HCT116 (cell line): ENCODE results near the gene RAI2.

ENCODE experiments used
- EZH2 ChIP-seq: fragments of 200-600 bp; sonication (generic); IDR thresholded peaks from 2 replicates; pipeline ENCODE4 v1.6.1; 2017; ENCODE audit warnings: antibody characterized with exemption, mixed run types
- POLR2A ChIP-seq: IDR thresholded peaks from 2 replicates; pipeline ENCODE4 v1.7.0; 2011; ENCODE audit warnings: borderline replicate concordance; ENCODE audit not compliant: insufficient read depth, insufficient read length; ENCODE audit errors: extremely low read depth
- POLR2AphosphoS5 ChIP-seq: IDR thresholded peaks from 2 replicates; pipeline ENCODE4 v1.6.1; 2011; ENCODE audit warnings: mild to moderate bottlenecking, low read depth, low read length, moderate library complexity
- RAD21 ChIP-seq: IDR thresholded peaks from 2 replicates; pipeline ENCODE4 v1.6.1; 2012; ENCODE audit warnings: low read depth, mild to moderate bottlenecking
- REST ChIP-seq: IDR thresholded peaks from 2 replicates; pipeline ENCODE4 v1.6.1; 2012; ENCODE audit warnings: low read depth
- ZFX ChIP-seq: fragments of 450-650 bp; IDR thresholded peaks from 2 replicates; pipeline ENCODE4 v1.6.1; 2017

GRCh38 chrX:17768997-17769396 lies 92.1 kb downstream of the RAI2 start:
- no peak for TF ChIP-seq ZFX
- TF ChIP-seq EZH2, result no peak
- no peak for TF ChIP-seq POLR2A
- TF ChIP-seq RAD21, result no peak
- TF ChIP-seq REST, result no peak
- no peak for TF ChIP-seq POLR2AphosphoS5
